Right renal pelvis (tissue), 4 donors: ENCODE results near the gene PREB. TPM values are rescaled to one million over a fixed set of nuclear protein-coding genes. Genes with fewer than 3 reads are reported as not detected.

Experiments
- DNase-seq, 4 donors: peaks; one replicate each; pipeline ENCODE4 v3.0.0-alpha.2; 2013; ENCODE audit warnings: low read depth in 4 of 4, low spot score in 3 of 4, missing footprints in 1 of 4
- polyA plus RNA-seq, 4 donors: library from polyadenylated mRNA; unstranded; fragments of 120-200 nt; gene quantifications; one replicate each; pipeline ENCODE4 v1.2.1, GENCODE V29; 2013; ENCODE audit not compliant: insufficient read length in 4 of 4

Gene PREB
- polyA plus RNA-seq, 4 donors: 46.4 to 56.9 (median 51.4) TPM

DNA sequence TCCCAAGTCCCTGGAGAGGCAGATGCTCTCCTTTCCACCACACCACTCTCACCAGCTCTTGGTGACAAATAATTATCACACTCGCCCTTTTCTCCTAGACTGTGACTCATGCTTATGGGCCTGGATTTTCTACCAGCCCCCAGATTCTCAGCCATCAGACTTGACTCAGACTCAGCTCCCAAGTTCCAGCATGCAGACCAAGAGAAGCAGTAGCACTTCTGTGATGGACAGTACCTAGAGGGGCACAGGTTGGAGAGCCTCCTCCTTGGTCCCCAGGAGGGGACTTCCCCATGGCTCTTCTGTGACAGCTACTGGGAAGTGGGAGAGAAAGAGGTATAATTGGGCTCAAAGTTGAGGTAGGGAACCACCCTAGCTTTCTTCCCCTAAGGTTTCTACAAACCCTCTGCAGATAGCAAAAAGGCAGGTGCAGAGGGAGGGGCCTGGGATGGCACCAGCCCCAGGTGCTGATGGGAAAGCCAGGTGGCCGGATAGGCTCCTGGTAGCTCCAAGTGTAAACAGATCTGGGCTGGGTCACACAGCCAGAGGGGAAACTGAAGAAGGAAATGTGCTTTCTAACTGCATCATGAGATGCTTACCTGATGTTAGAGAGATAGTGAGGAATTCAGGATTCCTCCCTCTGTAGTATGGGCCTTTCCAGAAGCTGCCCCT is 18.5 kb upstream of the PREB start:
- no peak for DNase-seq

GRCh38 chr2:27152102-27152795 is 17.8 kb upstream of the PREB start:
- no peak for DNase-seq

GRCh38 chr2:27150639-27151230 is 16.3 kb upstream of the PREB start:
- DNase-seq: no peak

- no peak for DNase-seq
These were observed 15.4 kb upstream of the PREB start for GRCh38 chr2:27149570-27150405.

DNA sequence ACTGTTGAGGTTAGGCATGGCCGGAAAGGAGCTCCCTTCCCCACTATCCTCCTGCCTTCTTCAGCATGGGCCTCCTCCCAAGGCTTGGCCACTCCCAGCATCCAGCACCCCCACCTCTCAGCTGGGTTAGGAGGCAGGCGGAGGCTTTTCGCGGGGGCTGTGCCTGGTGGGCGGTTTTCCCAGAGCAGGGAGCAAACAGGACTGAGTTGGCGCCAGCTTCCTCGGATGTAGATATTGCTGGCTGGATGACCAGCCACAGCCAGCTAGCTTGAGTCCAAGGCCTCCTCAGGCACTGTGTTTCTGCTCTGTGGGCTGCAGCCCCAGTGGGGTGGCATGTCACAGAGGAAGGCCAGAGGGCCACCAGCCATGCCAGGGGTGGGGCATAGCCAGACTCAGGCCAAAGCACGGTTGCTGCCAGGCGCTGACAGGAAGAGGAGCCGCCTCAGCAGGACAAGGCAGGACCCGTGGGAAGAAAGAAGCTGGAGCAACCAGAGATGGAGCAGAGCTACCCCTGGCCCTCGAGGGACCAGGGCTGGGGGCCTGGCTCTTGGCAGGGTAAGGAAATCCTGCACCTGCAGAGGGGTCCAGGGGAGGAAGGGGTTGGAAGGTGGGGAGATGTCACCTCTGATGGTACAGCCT is 14.5 kb upstream of the PREB start, which contains the start of gene TCF23:
TCF23 (plus strand) TSS at position 204 of the 639 bp plus-strand sequence; CDS start at position 334, 130 bp downstream.
- peak in 2 of 4 donors; percentile 18 to 36 for DNase-seq

GRCh38 chr2:27147935-27148334 is 13.5 kb upstream of the PREB start:
- DNase-seq: no peak

DNA sequence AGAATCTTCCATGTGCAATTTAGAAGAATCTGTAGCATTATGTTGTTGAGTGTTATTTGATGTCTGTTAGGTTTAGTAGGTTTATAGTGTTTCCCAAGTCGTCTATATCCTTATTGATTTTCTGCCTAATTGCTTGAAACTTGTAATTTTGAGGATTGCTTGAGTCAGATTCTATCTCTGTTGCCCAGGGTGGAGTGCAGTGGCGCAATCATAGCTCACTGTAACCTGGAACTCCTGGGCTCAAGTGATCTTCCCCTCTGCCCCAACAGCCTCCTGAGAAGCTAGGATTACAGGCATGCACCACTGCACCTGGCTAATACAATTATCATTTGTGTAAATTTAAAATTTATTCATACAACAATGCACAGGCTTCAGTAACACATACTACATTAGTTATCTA is 11.2 kb upstream of the PREB start:
- no peak for DNase-seq

GRCh38 chr2:27143285-27143684 is 8.8 kb upstream of the PREB start:
- no peak for DNase-seq

DNA sequence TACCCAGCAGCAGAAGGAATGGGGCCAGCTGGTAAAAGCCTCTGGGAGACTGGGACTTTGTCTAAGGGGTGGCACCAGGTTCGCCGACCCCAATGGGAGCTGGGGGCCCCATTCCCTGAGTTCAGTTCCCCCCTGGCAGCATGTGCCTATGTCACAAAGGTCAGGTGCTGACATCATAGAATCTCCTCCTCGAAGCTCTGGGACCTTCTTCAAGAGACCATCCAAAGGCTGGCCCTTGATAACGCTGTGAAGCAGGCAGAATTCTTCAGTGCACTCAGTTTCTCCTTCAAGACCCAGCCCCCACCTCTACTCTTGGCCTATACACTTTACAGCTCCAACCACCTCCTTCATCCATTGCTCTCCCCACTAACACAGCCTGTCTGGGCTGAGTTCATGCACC is 4.9 kb upstream of the PREB start, which contains the start of gene PRR30:
PRR30 (minus strand) TSS at position 101 of the 400 bp plus-strand sequence. CDS start 1,081 bp downstream, outside the sequence.
- no peak for DNase-seq

GRCh38 chr2:27138111-27138510 is 3.7 kb upstream of the PREB start:
- no peak for DNase-seq

DNA sequence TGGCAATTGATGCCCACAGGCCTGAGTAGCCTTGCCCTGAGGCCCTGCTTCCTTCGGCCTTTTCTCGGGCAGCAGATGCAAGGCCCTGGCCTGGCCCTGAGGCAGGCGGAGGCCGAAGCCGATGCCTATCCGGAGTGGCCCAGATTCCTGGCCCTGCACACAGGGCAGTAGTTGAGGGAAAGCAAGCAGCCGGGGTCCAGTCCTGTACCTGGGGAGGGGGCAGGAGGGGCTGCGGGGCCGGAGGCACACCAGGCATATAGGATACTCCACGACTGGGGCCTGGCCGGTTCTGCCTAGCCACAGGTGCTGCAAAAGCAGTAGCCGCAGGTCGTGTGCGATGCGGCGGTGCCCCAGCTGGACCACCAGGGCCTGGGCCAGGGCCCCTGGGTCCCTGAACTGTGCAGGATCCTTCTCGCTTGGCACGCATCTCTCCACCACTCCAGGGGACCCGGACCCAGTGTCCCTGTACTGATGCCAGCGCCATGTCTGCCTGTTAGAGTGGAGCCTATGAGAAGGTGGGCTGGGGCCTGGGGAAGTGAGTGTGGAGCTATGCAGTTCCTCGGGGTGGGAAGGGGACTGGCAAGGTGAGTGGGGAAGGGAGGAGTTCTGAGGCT is 3.0 kb upstream of the PREB start:
- no peak for DNase-seq

- DNase-seq: no peak
These were observed 2.3 kb upstream of the PREB start for GRCh38 chr2:27136751-27137150.

DNA sequence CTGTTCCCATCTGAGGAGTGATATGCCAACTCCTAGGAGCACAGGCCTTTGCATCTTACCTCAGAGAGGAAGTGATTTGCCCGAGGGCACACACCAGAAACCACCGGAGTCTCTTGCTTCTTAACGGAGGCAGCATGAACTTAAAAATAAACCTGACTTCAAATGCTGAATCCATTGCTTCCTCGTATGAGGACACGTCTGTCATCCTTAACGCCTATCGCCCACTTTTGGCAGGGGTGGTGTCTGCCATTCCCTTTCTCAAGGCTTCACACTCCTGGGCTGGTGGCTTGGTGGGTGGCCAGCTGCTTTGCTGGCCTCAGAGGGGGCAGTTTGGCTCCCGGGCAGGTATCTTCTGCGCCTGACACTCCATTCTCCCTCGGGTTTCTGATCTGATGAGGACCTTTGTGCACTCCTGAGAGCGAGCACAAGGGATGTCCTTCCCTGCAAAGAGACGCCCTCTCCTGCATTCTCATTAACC is 1.1 kb upstream of the PREB start:
- no peak for DNase-seq

DNA sequence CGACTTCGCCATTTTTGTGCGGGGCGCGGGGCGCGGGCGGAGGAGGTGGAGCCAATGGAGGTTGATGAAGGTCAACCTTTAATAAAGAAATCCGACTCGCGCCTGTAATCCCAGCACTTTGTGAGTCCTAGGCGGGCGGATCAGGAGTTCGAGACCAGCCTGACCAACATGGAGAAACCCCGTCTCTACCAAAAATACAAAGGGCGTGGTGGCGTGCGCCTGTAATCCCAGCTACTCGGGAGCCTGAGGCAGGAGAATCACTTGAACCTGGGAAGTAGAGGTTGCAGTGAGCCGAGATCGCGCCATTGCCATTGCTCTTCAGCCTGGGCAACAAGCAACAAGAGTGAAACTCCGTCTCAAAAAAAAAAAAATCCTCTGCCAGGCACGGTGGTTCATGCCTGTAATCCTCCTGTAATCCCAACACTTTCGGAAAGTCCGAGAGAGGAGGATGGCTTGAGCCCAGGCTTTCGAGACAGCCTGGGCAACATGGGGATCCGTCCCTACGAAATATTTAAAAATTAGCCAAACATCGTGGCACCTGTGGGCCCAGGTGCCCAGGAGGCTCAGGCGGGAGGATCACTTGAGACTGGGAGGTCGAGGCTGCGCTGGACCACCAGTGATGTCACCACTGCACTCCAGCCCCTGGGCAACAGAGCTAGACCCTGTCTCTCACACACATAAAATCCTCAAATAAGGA is 493 bp upstream of the PREB start:
- DNase-seq: no peak

- no peak for DNase-seq
These were observed 1.1 kb downstream of the PREB start for GRCh38 chr2:27133195-27133875.

DNA sequence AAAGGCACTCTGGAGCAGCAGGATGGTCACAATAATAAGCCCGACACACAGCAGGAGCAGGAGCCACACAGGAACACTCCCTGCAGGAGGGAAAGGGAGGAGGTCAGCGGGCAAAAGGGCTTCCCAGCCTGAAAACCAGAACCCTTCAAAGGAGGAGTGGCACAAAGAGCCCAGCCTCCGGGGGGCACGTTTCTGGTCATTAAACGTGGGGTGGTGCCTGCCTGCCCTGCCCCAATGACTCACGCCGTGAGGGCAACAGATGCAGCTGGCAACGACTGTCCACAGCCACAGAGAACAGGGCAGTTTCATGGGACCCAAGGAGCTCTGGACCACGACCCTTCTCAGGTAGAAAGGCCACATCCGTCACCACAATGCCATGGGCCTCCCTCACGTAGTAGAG is 3.0 kb downstream of the PREB start:
- DNase-seq: no peak

DNA sequence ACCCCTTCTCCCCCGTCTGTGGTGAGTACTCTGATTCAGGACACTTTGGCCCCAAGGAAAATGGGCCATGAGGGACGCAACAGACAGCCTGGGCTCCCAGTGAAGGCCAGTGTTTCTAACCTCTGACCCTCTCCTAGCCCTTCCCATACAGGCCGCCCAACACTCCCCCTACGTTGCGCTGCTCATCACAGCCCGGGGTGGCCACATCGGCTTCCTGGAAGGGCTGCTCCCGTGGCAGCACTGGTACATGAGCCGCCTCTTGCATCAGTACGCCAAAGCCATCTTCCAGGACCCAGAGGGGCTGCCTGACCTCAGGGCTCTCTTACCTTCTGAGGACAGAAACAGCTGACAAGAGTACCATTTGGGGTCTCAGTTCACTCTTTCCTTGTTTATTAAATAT is 4.0 kb downstream of the PREB start:
- no peak for DNase-seq

DNA sequence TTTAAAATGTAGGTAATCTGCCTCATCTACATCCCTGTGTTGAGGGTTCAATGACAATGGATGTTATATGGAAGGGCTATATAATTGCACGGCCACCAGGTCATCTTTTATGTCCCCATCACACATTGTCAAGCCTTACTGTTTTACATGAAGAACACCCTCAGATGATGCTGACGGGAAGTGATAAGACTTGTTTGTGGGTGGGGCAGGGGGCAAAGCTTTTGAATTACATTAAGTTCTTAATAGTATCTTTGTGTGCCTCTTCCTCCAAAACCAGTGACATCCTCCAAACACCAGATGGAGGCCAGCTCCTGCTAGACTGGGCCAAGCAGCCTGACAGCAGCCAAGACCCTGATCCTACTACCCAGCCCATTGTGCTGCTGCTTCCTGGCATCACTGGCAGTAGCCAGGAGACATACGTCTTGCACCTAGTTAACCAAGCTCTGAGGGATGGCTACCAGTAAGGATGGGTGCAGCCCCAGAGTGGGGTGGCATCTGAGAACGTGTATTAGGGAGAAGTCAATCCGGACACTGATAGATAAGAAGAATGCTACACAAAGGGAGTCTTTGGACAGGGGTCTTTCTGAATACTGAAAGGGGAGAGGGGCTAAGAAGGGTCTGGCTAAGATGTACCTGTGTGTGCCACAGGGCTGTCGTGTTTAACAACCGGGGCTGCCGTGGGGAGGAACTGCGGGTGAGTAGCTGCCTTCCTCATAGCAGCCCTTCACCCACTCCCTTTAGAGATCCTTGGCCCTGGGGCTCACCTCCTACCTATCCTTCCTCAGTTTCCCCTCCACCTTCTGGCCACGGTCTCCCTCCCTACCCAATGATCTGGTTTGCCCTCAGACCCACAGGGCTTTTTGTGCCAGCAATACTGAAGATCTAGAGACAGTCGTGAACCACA is 5.5 kb downstream of the PREB start:
- no peak for DNase-seq
